ENCODE measurements around the gene RNGTT. TPM values are rescaled to one million over a fixed set of nuclear protein-coding genes. Genes with fewer than 3 reads are reported as not detected.
A peak's percentile ranks its signal among the peaks of the same experiment; 100 is the strongest.

The RNGTT gene
- 10 to 100 TPM; 19.9 to 25.1 TPM for total RNA-seq

DNA sequence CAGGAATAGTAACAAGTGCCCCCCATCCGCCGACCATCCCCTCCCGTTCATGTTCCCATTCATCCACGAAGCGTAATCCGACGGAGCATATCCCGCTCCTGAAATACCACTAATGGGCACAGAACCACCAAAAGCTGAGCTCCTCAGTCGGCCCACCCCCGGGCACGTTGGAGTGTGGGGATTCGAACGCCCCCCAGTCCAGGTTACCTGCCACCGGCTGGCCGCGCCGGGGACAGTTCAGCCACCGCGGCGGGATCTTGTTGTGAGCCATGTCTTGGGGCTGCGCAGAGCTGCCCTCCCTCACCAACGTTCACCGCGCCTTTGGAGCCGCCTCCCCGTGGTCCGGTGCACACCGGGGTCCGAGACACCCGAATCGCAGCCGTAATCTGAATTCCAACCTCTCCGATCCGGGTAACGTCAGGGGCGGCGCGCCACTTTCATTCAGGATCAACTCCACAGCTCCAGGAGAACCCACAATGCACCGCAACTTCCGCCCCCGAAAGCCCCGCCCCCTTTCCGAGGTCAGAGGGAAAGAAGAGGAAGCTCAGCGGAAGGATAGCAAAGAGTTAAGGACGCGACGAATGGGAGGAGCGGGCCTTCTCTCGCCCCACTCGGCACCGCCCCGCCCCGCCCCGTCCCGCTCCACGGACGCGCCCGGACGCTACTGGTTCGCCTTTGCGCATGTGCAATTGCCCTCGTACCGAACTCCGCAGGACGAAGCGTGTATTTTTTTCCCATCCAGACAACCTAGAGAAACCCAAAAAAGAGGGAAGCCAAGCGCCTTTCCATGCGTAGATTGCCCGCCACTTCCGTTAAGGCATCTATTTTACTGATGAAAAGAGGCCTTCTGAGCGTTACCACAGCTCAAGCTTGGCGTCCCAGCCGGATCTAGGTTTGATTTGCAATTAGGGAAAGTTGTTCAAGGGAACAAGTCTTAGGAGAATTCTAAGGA lies at the start of gene RNGTT:
Gene RNGTT, minus strand, starts transcription at position 480 of the 952 bp plus-strand sequence. Its CDS starts 209 bp downstream, at position 271.
- DNase-seq: peak; percentile 98
- CTCF ChIA-PET: interaction anchor here (0.9 to 2.2 kb wide), 3 partner anchors 19 to 387 kb away, joined by 3 to 9 read pairs (median 4); no protein-coding TSS in a partner anchor
- Mint-ChIP-seq H3K4me3 (peak within 1 kb of the TSS; percentile 99), H3K9me3 (ENCODE audit: low read depth) (peaks cover 3% of the 10 kb centered on the region), H3K4me1 (peaks cover 31% of the 10 kb centered on the region), H3K27ac (peak within 1 kb of the TSS; percentile 90), H3K36me3 (peaks cover 11% of the 10 kb centered on the region), H3K27me3 (no peaks in the 10 kb centered on the region)
- ATAC-seq: peak; percentile 100

DNA sequence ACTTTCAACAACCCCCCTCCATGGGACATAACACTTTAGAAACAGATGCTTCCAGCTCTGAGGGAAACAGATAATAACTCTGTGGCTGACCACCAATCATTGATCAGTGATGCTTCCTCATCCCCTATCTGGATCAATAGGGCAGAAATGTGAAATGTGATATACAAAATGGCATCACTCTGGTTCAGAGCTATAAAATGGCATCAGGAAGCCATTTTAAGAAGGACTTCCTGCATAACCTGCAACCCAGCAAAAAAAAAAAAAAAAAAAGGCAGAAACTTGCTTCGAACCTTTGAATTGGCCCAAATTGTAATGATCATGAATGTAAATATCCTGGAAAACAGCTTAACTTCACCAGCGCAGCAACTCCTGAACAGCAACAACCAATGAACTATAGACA lies 48.0 kb upstream of the RNGTT start:
- no peak for DNase-seq
- no peak overlapping the region for H3K4me3 Mint-ChIP-seq
- CTCF ChIA-PET: interaction anchor here (0.6 to 2.1 kb wide), 3 partner anchors 11 to 261 kb away, joined by 3 to 9 read pairs (median 4); no protein-coding TSS in a partner anchor

DNA sequence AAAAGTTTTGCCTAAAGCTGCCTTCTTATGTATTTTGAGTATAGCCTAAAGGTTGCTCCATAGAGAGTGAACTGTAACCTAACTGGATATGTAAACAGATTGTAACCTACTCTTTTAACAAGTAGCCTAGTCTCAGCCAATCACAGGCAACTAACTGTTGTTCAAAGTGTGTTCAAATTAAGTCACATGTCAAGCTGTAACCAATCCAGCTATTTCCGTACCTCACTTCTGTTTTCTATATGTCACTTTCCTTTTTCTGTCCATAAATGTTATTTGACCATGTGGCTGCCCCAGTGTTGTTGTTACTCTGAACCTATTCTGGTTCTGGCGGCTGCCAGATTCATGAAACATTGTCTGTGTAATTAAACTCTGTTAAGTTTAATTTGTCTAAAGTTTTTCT lies 47.4 kb upstream of the RNGTT start:
- Mint-ChIP-seq H3K9me3 (ENCODE audit: low read depth) (no peaks in the 10 kb centered on the region), H3K36me3 (no peaks in the 10 kb centered on the region), H3K4me1 (no peaks in the 10 kb centered on the region), H3K4me3 (no peak overlapping the region), H3K27ac (no peak overlapping the region), H3K27me3 (no peaks in the 10 kb centered on the region)
- CTCF ChIA-PET: interaction anchor here (0.6 to 2.1 kb wide), 2 partner anchors 28 to 261 kb away, joined by 4 to 9 read pairs; no protein-coding TSS in a partner anchor
- no peak for ATAC-seq
- DNase-seq: no peak

More for the DNA sequence above, 48.0 kb upstream of the RNGTT start:
- Mint-ChIP-seq H3K27me3 (no peaks in the 10 kb centered on the region), H3K27ac (no peak overlapping the region), H3K36me3 (peaks cover 2% of the 10 kb centered on the region), H3K9me3 (ENCODE audit: low read depth) (no peaks in the 10 kb centered on the region), H3K4me1 (no peaks in the 10 kb centered on the region)
- ATAC-seq: no peak

DNA sequence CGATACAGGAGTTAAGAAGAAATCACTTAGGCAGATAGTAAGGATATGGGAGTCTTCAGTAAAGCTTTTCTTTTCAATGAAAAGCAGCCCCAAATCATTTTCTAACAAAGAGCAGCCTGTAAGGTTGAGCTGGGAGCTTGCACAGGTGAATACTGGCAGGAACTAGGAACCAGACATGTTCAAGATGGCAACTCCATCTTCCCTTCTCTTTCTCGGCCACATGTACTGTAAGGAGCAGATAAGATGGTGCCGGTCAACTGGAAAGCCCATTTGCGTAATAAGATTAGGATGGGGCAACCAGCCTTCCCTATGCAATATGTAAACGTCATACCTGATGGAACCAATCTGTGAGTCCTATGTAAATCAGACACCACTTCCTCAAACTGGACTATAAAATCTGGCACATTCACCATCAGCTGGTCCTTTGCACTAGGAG lies 46.2 kb upstream of the RNGTT start:
- no peaks in the 10 kb centered on the region for H3K9me3 Mint-ChIP-seq (ENCODE audit: low read depth)
- H3K27ac Mint-ChIP-seq: no peak overlapping the region
- no peaks in the 10 kb centered on the region for H3K27me3 Mint-ChIP-seq
- H3K36me3 Mint-ChIP-seq: no peaks in the 10 kb centered on the region
- H3K4me1 Mint-ChIP-seq: no peaks in the 10 kb centered on the region
- DNase-seq (no peak), ATAC-seq (no peak)
- CTCF ChIA-PET: no interaction called here
- no peak overlapping the region for H3K4me3 Mint-ChIP-seq

DNA sequence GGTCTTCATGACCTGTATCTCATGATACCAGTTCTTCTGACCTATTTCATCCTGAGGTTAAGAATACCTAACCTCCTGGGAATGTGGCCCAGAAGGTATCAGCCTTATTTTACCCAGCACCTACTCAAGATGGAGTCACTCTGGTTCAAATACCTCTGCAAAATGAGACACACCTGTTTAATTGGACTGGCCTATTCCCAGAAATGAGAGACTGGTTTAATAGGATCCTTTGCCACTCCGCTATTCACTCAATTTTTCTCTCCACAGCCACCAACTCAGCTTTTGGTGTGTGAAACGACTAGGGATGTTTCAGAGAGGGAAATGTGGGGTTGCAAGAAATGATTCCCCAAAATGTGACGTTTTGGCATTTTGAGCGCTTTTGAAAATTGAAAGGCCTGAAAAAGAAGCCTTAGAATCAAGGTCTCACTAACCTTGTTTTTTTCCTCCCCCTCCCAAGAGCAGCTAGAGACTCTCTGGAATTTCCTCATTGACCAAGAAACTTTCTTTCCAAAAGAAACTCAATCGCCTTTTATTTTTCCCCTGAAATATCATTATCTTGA lies 45.5 kb upstream of the RNGTT start:
- H3K27ac Mint-ChIP-seq: no peak overlapping the region
- H3K9me3 Mint-ChIP-seq (ENCODE audit: low read depth): no peaks in the 10 kb centered on the region
- ATAC-seq (no peak), DNase-seq (no peak)
- H3K4me1 Mint-ChIP-seq: no peaks in the 10 kb centered on the region
- no peak overlapping the region for H3K4me3 Mint-ChIP-seq
- no peaks in the 10 kb centered on the region for H3K36me3 Mint-ChIP-seq
- CTCF ChIA-PET: no interaction called here
- no peaks in the 10 kb centered on the region for H3K27me3 Mint-ChIP-seq

DNA sequence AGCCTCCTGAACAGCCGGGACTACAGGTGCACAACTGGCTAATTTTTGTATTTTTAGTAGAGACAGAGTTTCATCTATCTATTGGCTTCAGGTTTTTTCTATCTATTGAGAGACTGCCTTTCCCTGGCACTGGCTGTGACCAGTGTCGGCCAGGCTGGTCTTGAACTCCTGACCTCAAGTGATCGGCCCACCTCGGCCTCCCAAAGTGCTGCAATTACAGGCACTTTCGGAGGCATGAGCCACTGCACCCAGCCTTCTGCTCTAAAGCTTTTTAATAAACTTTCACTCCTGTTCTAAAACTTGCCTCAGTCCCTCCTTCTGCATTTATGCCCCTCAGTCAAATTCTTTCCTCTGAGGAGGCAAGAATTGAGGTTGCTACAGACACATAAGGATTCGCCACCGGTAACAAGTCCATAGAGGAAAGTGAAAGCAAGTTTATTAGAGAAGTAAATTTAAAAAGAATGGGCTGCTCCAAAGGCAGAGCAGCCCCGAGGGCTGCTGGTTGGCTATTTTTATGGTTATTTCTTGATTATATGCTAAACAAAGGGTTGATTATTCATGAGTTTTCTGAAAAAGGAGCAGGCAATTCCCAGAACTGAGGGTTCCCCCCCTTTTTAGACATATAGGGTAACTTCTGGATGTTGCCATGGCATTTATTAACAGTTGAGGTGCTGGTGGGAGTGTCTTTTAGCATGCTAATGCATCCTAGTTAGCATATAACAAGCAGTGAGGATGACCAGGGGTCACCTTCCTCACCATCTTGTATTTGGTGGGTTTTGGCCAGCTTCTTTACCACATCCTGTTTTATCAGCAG lies 44.8 kb upstream of the RNGTT start:
- Mint-ChIP-seq H3K4me1 (no peaks in the 10 kb centered on the region), H3K9me3 (ENCODE audit: low read depth) (no peaks in the 10 kb centered on the region), H3K36me3 (no peaks in the 10 kb centered on the region), H3K27ac (no peak overlapping the region), H3K4me3 (no peak overlapping the region), H3K27me3 (no peaks in the 10 kb centered on the region)
- CTCF ChIA-PET: no interaction called here
- ATAC-seq: no peak
- no peak for DNase-seq

DNA sequence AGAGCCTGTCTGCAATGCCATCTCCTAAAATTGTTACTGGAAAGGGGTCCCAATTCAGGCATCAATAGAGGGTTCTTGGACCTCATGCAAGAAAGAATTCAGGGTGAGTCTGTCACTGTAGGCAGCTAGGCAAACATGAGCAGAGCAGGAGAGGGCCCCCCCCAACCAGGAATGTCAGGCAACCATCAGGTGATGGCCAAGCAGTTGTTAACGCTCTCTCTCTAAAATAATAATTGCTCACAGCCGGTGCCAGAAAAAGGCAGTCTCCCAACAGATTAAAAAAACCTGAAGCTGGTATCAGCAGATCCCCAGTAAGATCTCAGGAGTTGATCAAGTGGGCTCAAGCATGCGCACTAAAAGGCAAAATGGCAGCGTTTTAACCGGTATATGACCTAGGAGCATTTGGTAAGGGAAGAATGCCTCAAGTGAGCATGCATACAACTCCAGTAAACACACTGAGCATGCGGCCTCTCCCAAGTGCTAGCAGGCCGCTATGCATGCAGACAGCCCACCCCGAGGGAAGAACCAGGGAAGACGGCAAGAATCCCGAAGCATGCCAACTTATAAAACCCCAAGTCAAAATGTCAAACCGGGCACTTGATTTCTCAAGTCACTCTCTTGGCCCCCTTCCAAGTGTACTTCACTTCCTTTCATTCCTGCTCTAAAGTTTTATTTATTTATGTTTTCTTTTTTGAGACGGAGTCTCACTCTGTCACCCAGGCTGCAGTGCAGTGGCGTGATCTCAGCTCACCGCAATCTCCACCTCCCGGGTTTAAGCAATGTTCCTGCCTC lies 44.0 kb upstream of the RNGTT start:
- Mint-ChIP-seq H3K36me3 (no peaks in the 10 kb centered on the region), H3K4me1 (no peaks in the 10 kb centered on the region), H3K27ac (no peak overlapping the region), H3K4me3 (no peak overlapping the region), H3K9me3 (ENCODE audit: low read depth) (no peaks in the 10 kb centered on the region), H3K27me3 (no peaks in the 10 kb centered on the region)
- CTCF ChIA-PET: no interaction called here
- ATAC-seq (no peak), DNase-seq (no peak)

DNA sequence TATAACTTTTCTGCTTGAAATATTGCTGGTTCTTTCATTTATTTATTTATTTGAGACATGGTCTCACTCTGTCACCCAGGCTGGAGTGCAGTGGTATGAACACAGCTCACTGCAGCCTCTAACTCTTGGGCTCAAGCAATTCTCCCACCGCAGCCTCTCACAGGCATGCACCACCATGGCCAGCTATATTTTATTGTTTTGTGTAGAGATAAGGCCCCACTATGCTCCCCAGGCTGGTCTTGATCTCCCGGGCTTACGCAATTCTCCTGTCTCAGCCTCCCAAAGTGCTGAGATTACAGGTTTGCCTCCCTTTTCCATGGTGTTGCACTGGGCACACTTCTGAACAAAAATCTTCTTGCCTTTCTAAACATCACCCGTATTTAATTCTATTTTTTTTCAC lies 39.1 kb upstream of the RNGTT start:
- Mint-ChIP-seq H3K4me3 (no peak overlapping the region), H3K27ac (no peak overlapping the region), H3K36me3 (no peaks in the 10 kb centered on the region), H3K9me3 (ENCODE audit: low read depth) (no peaks in the 10 kb centered on the region), H3K27me3 (no peaks in the 10 kb centered on the region), H3K4me1 (no peaks in the 10 kb centered on the region)
- ATAC-seq: no peak
- DNase-seq: no peak
- CTCF ChIA-PET: no interaction called here

DNA sequence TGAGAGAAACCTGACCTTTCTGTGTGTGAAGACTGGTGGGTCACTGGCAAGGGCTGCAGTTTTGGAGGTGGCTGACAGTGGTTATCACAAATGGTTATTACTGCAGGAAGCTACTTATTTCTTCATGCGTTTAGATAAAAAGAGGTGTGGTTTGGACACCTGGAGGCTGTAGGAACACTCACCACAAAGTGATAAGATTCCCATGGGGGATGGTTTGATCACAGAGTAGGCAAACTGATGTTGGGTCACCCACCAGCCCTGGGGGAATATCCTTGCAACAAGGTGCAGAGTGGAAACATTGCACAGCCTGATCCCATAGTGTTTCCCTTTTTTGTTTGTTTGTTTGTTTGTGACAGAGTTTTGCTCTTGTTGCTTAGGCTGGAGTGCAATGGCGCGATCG lies 33.9 kb upstream of the RNGTT start:
- no peak for ATAC-seq

DNA sequence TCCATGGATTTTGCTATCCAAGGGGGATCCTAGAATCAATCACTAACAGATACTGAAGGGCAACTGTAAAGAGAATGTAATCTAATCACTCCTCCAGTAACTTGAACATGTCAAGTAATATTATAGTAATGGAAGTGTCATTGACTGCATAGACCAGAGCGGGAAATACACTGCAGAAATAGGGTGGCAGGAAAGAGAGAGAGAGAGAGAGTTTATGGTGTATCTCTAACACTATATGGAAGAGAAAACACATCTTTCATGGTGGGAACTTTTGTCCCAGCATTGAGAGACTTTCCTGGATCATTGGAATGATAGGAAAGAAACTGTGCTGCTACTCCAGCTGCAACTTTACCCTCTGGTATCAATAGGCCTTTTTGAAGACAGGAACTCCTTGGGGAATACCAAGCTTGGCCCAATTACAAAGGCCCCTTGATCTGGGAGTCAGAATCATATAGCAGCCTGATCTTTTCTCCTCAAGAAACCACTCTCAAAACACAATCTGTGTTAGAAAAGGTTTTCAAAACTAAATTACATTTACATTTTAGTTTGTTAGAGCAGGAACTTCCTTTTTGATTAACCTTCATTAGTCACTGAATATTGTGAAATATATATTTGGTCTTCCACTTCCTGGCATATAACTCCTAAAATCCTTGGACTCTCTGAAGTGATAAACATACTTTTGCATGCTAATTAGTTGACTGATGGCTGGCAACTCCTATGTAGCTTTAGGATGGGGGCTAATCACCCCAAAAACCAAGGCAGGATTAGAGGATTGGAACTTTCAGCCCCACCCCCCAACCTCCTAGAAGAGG lies 29.5 kb upstream of the RNGTT start:
- ATAC-seq (no peak), DNase-seq (no peak)
- Mint-ChIP-seq H3K4me1 (no peaks in the 10 kb centered on the region), H3K36me3 (no peaks in the 10 kb centered on the region), H3K27me3 (no peaks in the 10 kb centered on the region), H3K27ac (no peak overlapping the region), H3K4me3 (no peak overlapping the region), H3K9me3 (ENCODE audit: low read depth) (no peaks in the 10 kb centered on the region)
- CTCF ChIA-PET: interaction anchor here (1.4 kb wide), 1 partner anchor 10 kb away, joined by 5 read pairs; no protein-coding TSS in a partner anchor

More for the DNA sequence above, 33.9 kb upstream of the RNGTT start:
- H3K27me3 Mint-ChIP-seq: no peaks in the 10 kb centered on the region
- DNase-seq: no peak
- CTCF ChIA-PET: interaction anchor here (0.7 to 2.3 kb wide), 2 partner anchors 120 to 162 kb away, joined by 3 to 6 read pairs; partner anchors contain the start of gene SRSF12
- H3K4me3 Mint-ChIP-seq: no peak overlapping the region
- no peaks in the 10 kb centered on the region for H3K36me3 Mint-ChIP-seq
- H3K4me1 Mint-ChIP-seq: no peaks in the 10 kb centered on the region
- H3K9me3 Mint-ChIP-seq (ENCODE audit: low read depth): no peaks in the 10 kb centered on the region
- no peak overlapping the region for H3K27ac Mint-ChIP-seq

DNA sequence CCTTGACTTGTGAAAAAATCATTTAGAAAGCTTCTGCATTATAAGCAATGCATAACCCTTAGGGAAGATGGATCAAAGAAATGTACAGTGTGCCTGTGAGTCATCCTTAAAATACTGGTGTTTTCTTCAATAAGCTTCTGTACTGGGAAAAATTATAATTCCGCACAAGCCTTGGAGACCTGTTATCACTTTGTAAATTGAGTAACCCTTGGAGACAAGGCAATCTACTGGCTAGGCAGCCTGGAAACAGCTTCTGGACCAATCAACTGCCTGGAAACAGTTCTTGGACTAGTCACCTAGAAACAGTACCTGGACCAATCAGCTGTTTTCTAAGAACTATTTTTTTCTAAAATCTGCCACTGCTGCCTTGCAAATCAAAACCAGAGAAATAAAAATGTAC lies 25.8 kb upstream of the RNGTT start:
- H3K36me3 Mint-ChIP-seq: no peaks in the 10 kb centered on the region
- no peak for DNase-seq
- no peak for ATAC-seq
- H3K27me3 Mint-ChIP-seq: no peaks in the 10 kb centered on the region
- H3K4me1 Mint-ChIP-seq: no peaks in the 10 kb centered on the region
- no peak overlapping the region for H3K4me3 Mint-ChIP-seq
- no peaks in the 10 kb centered on the region for H3K9me3 Mint-ChIP-seq (ENCODE audit: low read depth)
- CTCF ChIA-PET: no interaction called here
- H3K27ac Mint-ChIP-seq: no peak overlapping the region

DNA sequence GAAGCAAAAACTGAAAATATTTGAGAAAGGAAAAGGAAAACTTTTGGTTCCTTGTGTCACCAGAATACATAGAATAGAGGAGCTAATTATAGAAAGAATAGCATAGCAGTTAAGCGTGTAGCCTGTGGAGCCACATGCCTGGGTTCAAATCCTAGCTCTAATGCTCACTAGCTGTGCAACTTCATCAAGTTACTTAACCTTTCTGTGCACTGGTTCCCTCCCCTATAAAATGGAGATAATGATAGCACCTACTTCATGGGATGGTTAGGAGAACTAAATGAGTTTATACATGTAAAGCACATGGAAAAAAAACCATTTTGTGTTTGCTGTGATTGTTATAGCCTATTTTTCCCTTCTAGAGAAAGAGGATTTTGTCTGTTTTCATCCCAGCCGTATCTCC lies 24.5 kb upstream of the RNGTT start:
- CTCF ChIA-PET: no interaction called here
- DNase-seq (no peak), ATAC-seq (no peak)
- H3K36me3 Mint-ChIP-seq: no peaks in the 10 kb centered on the region
- no peaks in the 10 kb centered on the region for H3K4me1 Mint-ChIP-seq
- H3K9me3 Mint-ChIP-seq (ENCODE audit: low read depth): no peaks in the 10 kb centered on the region
- no peak overlapping the region for H3K27ac Mint-ChIP-seq
- H3K27me3 Mint-ChIP-seq: no peaks in the 10 kb centered on the region
- H3K4me3 Mint-ChIP-seq: no peak overlapping the region
